GM12874 (cell line): ENCODE results near the gene C1QL2.

Experiments used
- CTCF ChIP-seq: IDR thresholded peaks from 2 replicates; pipeline ENCODE4 v1.5.1; 2011; ENCODE audit warnings: low read depth, mild to moderate bottlenecking, control low read depth, low read length, moderate library complexity; ENCODE audit not compliant: insufficient read depth

The C1QL2 gene

GRCh38 chr2:119119076-119119785, 39.3 kb downstream of the C1QL2 start:
- TF ChIP-seq CTCF, result no peak

- TF ChIP-seq CTCF, result no peak
Measured at GRCh38 chr2:119117891-119118882, 40.4 kb downstream of the C1QL2 start.

- TF ChIP-seq CTCF, result no peak
Measured at GRCh38 chr2:119117408-119117807, 41.1 kb downstream of the C1QL2 start.

GRCh38 chr2:119116411-119117295, 41.9 kb downstream of the C1QL2 start:
- TF ChIP-seq CTCF, result no peak

GRCh38 chr2:119114266-119114665, 44.3 kb downstream of the C1QL2 start:
- no peak for TF ChIP-seq CTCF

- TF ChIP-seq CTCF, result no peak
Measured at GRCh38 chr2:119113489-119113770, 45.1 kb downstream of the C1QL2 start.
